ENCODE measurements around the gene ZDHHC14.

The ZDHHC14 gene

GRCh38 chr6:157520596-157521361, 139.8 kb downstream of the ZDHHC14 start:
- no peak for DNase-seq

GRCh38 chr6:157521362-157522335, 140.7 kb downstream of the ZDHHC14 start:
- DNase-seq: no peak

DNA sequence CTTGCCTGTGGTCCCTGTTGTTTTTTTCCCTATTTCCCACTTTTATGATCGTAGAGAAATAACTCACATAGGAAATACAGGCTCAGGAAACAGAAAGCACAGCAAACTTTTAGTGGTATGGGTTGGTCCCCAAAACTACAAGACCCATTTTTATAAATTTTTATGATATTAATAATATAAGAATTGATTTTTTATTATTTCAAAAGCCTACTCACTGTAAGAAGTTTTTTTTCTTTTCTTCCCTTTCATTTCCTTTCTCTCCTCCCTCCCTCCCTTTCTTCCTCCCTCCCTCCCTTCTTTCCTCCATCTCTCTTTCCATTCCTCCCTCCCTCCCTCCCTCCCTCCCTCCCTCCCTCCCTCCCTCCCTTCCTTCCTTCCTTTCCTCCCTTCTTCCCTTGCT, 141.5 kb downstream of the ZDHHC14 start:
- no peak for DNase-seq

DNA sequence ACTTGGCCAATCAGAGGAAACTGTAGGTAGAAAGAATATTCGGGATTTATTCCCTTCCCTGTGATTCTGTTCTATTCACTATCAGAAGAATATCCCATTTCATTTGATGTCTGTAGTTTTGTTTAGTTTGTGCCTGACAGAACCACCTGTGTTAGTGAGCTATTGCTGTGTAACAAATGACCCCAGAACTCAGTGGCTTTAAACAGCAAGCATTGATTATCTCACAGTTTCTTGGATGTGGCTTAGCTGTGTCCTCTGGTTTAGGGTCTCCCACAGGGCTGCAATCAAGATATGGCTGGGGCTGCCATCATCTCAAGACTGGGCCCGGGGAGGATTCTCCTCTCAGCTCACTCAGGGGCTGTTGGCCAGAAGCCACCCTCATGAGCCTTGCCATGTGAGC, 143.7 kb downstream of the ZDHHC14 start:
- DNase-seq: no peak

DNA sequence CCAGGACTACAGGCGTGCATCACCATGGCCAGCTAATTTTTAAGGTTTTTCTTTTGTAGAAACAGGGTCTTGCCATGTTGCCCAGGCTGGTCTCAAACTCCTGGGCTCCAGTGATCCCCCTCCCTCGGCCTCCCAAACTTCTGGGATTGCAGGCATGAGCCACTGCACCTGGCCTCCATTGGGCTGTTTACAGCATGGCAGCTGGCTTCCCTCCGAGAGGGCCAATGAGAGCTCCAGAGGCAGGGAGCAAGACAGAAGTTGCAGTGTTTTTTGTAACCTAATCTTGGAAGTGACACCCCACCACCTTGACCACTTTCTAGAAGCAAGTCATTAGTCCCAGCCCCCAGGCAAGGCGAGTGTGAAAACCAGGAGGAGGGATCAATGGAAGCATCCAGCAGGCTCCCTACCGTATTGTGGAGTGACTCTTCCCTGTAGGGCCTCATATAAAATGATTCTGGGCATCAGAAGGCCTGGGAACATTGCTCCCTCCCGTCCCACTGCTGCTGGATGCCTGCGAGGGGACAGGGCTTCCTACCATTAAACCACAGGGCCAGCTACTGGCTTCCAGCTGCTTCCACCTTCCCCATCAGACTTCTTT, 144.4 kb downstream of the ZDHHC14 start:
- no peak for DNase-seq

DNA sequence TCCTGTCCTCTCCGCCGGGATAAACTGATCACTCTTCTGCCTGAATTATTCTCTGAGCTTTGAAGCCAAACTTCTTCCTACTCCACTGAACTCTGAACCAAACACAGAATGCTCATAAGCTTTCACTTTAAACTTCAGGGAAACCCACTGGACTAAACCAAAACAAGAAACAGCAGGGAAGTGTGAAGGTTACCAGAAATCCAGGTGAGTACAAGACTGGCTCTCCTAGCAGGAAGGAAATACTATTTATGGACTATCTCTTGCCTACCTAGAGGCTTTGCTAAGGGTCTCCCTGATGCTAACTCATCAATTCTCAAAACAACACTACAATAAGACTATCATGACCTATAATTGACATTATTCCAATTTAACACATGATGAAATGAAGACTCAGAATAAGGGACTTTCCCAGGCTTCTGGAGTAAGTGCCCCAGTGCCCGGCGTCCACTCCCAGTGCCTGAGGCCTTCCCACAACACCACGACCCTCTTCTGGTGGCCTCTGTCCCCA, 145.0 kb downstream of the ZDHHC14 start:
- no peak for DNase-seq

DNA sequence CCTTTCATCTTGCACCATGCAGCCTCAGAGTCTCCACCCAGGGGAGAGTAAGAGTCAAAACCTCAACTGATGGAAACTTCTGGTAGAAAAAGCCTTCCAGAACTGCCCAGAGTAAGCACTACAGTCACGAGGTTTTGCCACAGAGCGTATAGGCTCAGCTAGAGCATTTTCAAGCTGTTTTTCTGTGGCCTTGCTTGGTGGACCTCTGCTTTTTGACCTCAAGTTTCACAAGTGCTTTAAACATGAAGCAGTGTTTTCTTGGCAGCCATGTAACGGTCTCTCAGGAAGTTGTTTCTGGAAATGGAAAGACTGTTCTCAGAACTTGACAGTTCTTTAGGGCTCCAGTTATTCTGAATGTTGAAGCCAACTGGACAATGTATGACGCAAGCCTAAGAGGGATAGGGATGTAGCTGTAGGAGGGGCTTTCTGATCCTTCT, 146.5 kb downstream of the ZDHHC14 start:
- DNase-seq: no peak

DNA sequence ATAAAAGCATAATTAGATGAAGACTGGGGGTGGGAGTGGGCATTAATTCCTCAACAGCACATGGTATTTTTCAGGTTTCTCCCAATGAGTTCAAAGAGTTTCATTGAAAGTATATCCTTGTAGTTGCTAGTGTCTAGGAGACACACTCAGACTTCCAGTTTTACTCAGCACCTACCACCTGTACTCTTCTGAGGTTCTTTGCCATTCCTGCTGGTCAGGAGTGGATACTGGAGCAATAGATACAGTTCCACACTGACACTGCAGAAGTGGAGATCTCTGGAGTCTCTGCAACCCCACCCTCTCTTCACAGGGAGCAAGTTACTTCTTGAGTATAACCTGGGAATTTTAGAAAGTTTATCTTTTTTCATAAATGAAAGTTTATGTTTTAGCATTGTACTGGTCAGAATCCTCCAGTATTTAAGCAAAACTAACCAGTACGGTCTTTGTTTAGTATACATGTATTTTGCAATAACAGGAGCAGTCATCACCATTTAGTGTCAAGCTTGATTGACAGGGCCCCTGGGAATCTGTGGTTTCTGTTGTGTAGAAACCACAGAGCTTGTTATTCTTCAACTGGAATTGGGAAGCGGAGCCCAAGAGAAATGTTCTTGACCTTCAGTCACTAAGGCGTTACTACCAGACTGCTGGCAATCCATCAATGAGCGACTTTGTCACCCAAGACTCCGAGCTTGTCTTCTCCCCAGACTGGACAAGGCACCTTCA, 148.1 kb downstream of the ZDHHC14 start:
- no peak for DNase-seq

DNA sequence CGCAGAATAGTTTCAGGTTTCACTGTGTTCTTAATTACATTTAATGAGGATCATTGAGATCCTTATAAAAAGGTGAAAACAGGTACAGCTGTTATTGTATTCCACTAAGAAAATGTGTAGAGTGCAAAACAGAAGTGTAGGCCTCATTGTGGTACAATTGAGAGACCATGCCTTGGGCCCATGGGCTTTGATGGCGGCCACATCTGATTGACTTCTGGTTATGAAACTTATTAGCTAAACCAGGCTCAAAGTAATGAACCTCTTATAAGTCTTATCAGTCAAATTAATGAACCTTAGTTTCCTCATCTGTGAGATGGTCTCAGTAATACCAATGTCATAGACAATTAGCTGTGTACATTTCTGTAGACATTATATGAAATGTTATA, 148.7 kb downstream of the ZDHHC14 start:
- DNase-seq: no peak

DNA sequence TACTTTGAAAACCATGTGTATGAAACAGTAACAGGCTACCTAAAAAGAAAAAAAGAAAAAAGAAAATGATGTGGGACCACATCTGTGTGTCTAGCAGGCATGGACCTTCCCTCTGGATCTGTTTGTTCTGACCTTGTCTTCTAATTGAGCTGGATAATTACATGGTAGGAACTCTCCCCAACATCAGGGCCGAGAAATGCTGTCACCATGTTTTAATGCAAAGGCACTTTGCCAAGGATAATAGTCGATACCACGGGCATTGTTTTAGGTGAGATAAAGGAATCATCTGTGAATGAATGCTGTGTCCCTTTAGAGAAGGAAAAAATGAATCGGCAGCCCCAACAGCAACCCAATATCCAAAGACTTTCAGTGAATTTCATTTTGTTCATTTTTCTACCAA, 149.1 kb downstream of the ZDHHC14 start:
- no peak for DNase-seq

GRCh38 chr6:157530724-157531168, 149.8 kb downstream of the ZDHHC14 start:
- DNase-seq: no peak

GRCh38 chr6:157531169-157531985, 150.4 kb downstream of the ZDHHC14 start:
- no peak for DNase-seq

- DNase-seq: no peak
Measured at GRCh38 chr6:157531986-157532365, 151.0 kb downstream of the ZDHHC14 start.

DNA sequence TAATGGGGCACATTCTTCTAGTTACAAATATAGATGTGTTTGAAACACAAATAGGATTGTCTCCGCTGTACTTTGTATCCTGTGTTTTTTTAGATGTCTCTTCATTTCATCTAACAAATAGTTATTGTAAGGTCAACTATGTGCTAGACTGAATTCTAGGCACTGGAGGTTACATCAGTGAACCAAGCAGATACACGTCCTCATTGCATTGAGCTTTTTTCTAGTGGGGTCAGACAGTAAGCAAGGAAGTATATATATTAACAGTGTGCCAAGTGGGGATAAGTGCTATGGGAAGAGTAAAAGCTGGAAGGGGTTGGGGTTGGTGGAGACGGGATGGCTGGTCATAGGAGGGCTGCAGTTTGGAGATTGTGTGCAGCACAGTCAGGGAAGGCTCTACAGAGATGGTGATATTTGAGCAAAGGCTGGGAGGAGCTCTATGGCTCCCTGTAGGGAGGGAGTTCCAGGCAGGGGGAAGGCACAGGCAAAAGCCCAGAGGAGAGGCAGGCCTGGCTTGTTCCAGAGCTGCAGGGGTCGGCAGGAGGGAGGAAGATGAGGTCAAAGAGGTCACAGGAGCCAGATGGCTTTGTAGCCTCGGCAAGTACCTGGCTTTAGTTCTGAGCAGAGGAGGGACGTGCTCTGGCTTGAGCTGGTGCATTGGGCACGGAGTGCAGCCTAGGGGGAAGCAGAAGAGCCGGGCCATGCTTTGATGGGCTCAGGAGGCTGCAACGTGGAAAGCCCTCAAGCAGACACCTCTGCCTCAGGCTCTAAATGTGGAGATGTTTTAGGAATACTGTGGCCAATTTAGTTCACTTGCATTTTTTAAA, 152.3 kb downstream of the ZDHHC14 start:
- DNase-seq: no peak

- DNase-seq: no peak
Measured at GRCh38 chr6:157534134-157534871, 153.3 kb downstream of the ZDHHC14 start.

- no peak for DNase-seq
Measured at GRCh38 chr6:157534977-157535339, 154.0 kb downstream of the ZDHHC14 start.

DNA sequence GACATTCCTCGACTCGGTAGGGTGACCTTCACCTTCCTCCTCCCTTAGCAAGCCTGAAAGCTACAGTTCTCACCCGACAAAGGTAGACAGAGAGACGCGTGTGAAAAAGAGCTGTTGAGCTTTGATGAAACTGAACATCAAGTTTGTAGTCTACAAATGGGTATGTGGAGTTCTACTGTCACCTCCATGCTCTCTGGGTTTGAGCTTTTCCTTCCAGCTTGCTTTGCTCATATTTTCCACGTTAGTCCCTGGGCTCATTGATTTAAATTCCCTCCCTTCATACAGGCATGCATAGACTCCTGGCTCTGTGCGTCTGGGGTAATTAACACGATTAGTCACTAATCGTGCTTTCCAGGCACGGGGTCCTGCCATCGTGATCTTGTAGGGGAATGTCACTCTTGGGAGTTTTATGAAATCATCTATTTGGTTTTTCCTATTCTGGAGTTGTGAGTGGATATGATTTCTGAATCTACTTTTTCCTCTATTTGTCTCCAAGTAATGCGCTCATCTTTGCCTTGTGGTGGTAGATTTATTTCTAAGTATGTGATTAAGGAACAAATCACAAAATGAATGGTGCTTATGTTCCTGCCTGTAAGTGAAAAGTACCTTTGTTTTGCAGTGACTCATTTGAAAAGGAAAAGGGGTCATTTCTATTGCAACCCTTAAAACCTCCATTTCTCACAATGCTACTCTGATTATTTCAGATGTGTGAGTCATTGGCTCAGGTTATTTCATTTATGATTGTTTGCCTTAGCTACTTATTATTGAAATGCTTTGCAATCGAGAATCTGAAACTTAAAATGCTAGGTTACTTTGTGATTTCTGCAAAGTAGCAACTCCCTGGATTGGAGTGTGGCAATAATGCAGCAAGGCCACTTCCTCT, 154.6 kb downstream of the ZDHHC14 start:
- DNase-seq: no peak

DNA sequence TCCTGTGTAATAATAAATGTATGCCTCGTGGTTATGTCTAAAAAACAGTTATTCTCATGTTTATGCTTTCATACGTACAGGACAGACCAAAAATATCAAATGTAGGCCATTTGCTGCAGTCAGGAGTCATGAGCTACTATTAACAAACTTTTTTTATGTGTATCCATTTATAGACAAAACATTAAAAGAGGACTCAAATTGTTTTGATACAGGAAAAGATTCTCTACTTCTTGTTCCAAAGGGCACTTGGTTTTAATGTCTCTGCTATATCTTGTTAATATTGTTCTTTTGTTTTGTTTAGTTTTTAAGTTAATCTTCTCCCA, 155.2 kb downstream of the ZDHHC14 start:
- no peak for DNase-seq

GRCh38 chr6:157537556-157537955, 156.6 kb downstream of the ZDHHC14 start:
- DNase-seq: no peak

All from stimulated activated naive CD4-positive, alpha-beta T cell treated with Interleukin-2 at 50 U/mL for 16 hours (primary cell).